Natural killer cell (primary cell): ENCODE results near the gene ST6GAL1. TPM values are rescaled to one million over a fixed set of nuclear protein-coding genes. Genes with fewer than 3 reads are reported as not detected.

ENCODE experiments used
- ATAC-seq, 3 donors: fragments of 150-1000 bp in 2 of 3; fragments of 200-7000 bp in 1 of 3; cut with Tn5 transposase; 1 replicate in 1 of 3; 2 replicates in 2 of 3; pipeline ENCODE4 v1.10.0; 2021; ENCODE audit warnings: mild to moderate bottlenecking in 2 of 3, moderate library complexity in 2 of 3
- DNase-seq, 2 donors: peaks; one replicate each; pipeline versions ENCODE4 v3.0.0 to v3.0.0-alpha.2; 2013 to 2021; ENCODE audit warnings: mixed read lengths in 1 of 2
- H3K27ac ChIP-seq: one replicate; pipeline ENCODE4 v1.5.1; 2013; ENCODE audit warnings: mild to moderate bottlenecking, low read length
- H3K27me3 ChIP-seq: one replicate; pipeline ENCODE4 v1.6.1; 2013; ENCODE audit warnings: low read length; ENCODE audit not compliant: control insufficient read depth, insufficient read depth
- H3K36me3 ChIP-seq: one replicate; pipeline ENCODE4 v1.6.1; 2013; ENCODE audit warnings: low read length; ENCODE audit not compliant: control insufficient read depth, insufficient read depth
- H3K4me1 ChIP-seq: one replicate; pipeline ENCODE4 v1.6.1; 2013; ENCODE audit warnings: low read length; ENCODE audit not compliant: control insufficient read depth, insufficient read depth
- H3K4me3 ChIP-seq: one replicate; pipeline ENCODE4 v1.5.1; 2013; ENCODE audit warnings: low read length
- H3K9me3 ChIP-seq: one replicate; pipeline ENCODE4 v1.6.1; 2013; ENCODE audit warnings: low read length; ENCODE audit not compliant: control insufficient read depth, insufficient read depth
- H3K27ac Mint-ChIP-seq, 2 donors: one replicate each; pipeline ENCODE4 v1.8.0; 2022; ENCODE audit warnings: mild to moderate bottlenecking in 2 of 2, mixed read lengths in 2 of 2, moderate library complexity in 1 of 2
- H3K27me3 Mint-ChIP-seq, 2 donors: one replicate each; pipeline ENCODE4 v1.8.0; 2022; ENCODE audit warnings: low read depth in 2 of 2, mixed read lengths in 2 of 2
- H3K36me3 Mint-ChIP-seq: one replicate; pipeline ENCODE4 v1.8.0; 2022; ENCODE audit warnings: mixed read lengths
- H3K4me1 Mint-ChIP-seq, 2 donors: one replicate each; pipeline ENCODE4 v1.8.0; 2022; ENCODE audit warnings: mixed read lengths in 2 of 2
- H3K4me3 Mint-ChIP-seq: one replicate; pipeline ENCODE4 v1.8.0; 2022; ENCODE audit warnings: mild to moderate bottlenecking, moderate library complexity, mixed read lengths
- H3K9me3 Mint-ChIP-seq, 2 donors: one replicate each; pipeline ENCODE4 v1.8.0; 2022; ENCODE audit warnings: mixed read lengths in 2 of 2
- CTCF ChIP-seq: fragments of 200-600 bp; IDR thresholded peaks from one replicate; pipeline ENCODE4 v1.8.0; 2022; ENCODE audit warnings: antibody characterized with exemption
- WGBS: methylation state at CpG from one replicate; pipeline ENCODE4 v1.1.7; 2013; ENCODE audit warnings: missing lambda C conversion rate; ENCODE audit not compliant: insufficient coverage; 5-methylcytosine and 5-hydroxymethylcytosine counted together
- intact Hi-C: fragments of 100-400 bp; cut with micrococcal nuclease; formaldehyde crosslinking; loops from one replicate; pipeline ENCODE4 v1.14.2; 2022
- total RNA-seq, 4 donors: library from RNA; stranded (reverse); fragments of 120-200 nt in 1 of 4; gene quantifications; one replicate each; pipeline versions ENCODE4 v1.2.3 to v1.2.4, GENCODE V29; 2013 to 2022

ST6GAL1 gene
- total RNA-seq, 3 donors from 2014 or later (not counting 1 experiment from before 2014, with no cell fraction given), result 121 to 182 (median 146) TPM

GRCh38 chr3:186976837-186977750, 46.8 kb downstream of the ST6GAL1 start:
- no peaks in the 10 kb centered on the region for H3K36me3 Mint-ChIP-seq
- no peak for ATAC-seq
- no peak for TF ChIP-seq CTCF

GRCh38 chr3:186978712-186979111, 48.4 kb downstream of the ST6GAL1 start:
- no peak for TF ChIP-seq CTCF
- 93% methylated on average over 2 of the region's 2 CpGs for WGBS

More at GRCh38 chr3:186976837-186977750, 46.8 kb downstream of the ST6GAL1 start:
- H3K36me3 ChIP-seq, result peaks cover 81% of the 10 kb centered on the region
- peak overlapping the region in 1 of 2 donors; percentile 29 for H3K27ac Mint-ChIP-seq
- no peaks in the 10 kb centered on the region for H3K27me3 Mint-ChIP-seq
- H3K4me3 ChIP-seq, result no peak overlapping the region
- H3K4me1 ChIP-seq, result no peaks in the 10 kb centered on the region
- H3K4me3 Mint-ChIP-seq, result no peak overlapping the region
- no peaks in the 10 kb centered on the region for H3K9me3 Mint-ChIP-seq
- no peaks in the 10 kb centered on the region for H3K9me3 ChIP-seq
- intact Hi-C loops, result no loop called here
- 90% methylated on average over 15 of the region's 17 CpGs for WGBS
- no peak for DNase-seq
- H3K27me3 ChIP-seq, result no peaks in the 10 kb centered on the region
- peaks cover 55 to 56% of the 10 kb centered on the region in 2 donors for H3K4me1 Mint-ChIP-seq
- no peak overlapping the region for H3K27ac ChIP-seq

GRCh38 chr3:186979852-186980251, 49.5 kb downstream of the ST6GAL1 start:
- peak overlapping the region in 1 of 2 donors; percentile 52 for H3K27ac Mint-ChIP-seq
- H3K9me3 Mint-ChIP-seq, result no peaks in the 10 kb centered on the region
- 96% methylated on average over 3 of the region's 3 CpGs for WGBS
- H3K36me3 Mint-ChIP-seq, result no peaks in the 10 kb centered on the region
- H3K27ac ChIP-seq, result no peak overlapping the region
- intact Hi-C loops, result no loop called here
- H3K4me1 ChIP-seq, result no peaks in the 10 kb centered on the region
- H3K36me3 ChIP-seq, result peaks cover 67% of the 10 kb centered on the region
- no peak overlapping the region for H3K4me3 Mint-ChIP-seq
- DNase-seq, result no peak
- H3K4me3 ChIP-seq, result no peak overlapping the region
- H3K4me1 Mint-ChIP-seq, result peaks cover 54 to 56% of the 10 kb centered on the region in 2 donors
- TF ChIP-seq CTCF, result no peak
- ATAC-seq, result no peak
- H3K9me3 ChIP-seq, result no peaks in the 10 kb centered on the region
- H3K27me3 Mint-ChIP-seq, result no peaks in the 10 kb centered on the region
- no peaks in the 10 kb centered on the region for H3K27me3 ChIP-seq

More at GRCh38 chr3:186978712-186979111, 48.4 kb downstream of the ST6GAL1 start:
- H3K9me3 Mint-ChIP-seq, result no peaks in the 10 kb centered on the region
- no peak overlapping the region for H3K4me3 Mint-ChIP-seq
- H3K4me1 ChIP-seq, result no peaks in the 10 kb centered on the region
- no peak overlapping the region for H3K27ac ChIP-seq
- no peak for ATAC-seq
- peaks cover 53 to 54% of the 10 kb centered on the region in 2 donors for H3K4me1 Mint-ChIP-seq
- H3K36me3 ChIP-seq, result peaks cover 76% of the 10 kb centered on the region
- H3K36me3 Mint-ChIP-seq, result no peaks in the 10 kb centered on the region
- H3K9me3 ChIP-seq, result no peaks in the 10 kb centered on the region
- no peaks in the 10 kb centered on the region for H3K27me3 Mint-ChIP-seq
- intact Hi-C loops, result no loop called here
- peak overlapping the region in 1 of 2 donors; percentile 41 for H3K27ac Mint-ChIP-seq
- no peaks in the 10 kb centered on the region for H3K27me3 ChIP-seq
- DNase-seq, result no peak
- no peak overlapping the region for H3K4me3 ChIP-seq
